Astrocyte (in vitro differentiated cells and primary cell): ENCODE data around the gene TNNT3.

Experiments
- CTCF ChIP-seq: IDR thresholded peaks from 2 replicates; pipeline ENCODE4 v1.5.1; 2011; ENCODE audit warnings: low read depth, mild to moderate bottlenecking, inconsistent platforms, low read length, moderate library complexity; ENCODE audit not compliant: insufficient read depth
- EZH2 ChIP-seq: IDR thresholded peaks from 2 replicates; pipeline ENCODE4 v1.6.1; 2012; ENCODE audit warnings: mild to moderate bottlenecking, low read length, inconsistent platforms; ENCODE audit not compliant: insufficient read depth

GRCh38 chr11:1927848-1928469 lies 8.5 kb downstream of the TNNT3 start:
- TF ChIP-seq CTCF (no peak), EZH2 (no peak)
